SK-N-MC (cell line): ENCODE results near the gene KLF12.

ENCODE experiments used
- EZH2 ChIP-seq: fragments of 200-600 bp; sonication (generic); IDR thresholded peaks from one replicate; pipeline ENCODE4 v1.6.1; 2017; ENCODE audit warnings: antibody characterized with exemption
- POLR2AphosphoS5 ChIP-seq: IDR thresholded peaks from 2 replicates; pipeline ENCODE4 v1.6.1; 2012; ENCODE audit warnings: mild to moderate bottlenecking, low read depth, low read length, borderline replicate concordance

DNA sequence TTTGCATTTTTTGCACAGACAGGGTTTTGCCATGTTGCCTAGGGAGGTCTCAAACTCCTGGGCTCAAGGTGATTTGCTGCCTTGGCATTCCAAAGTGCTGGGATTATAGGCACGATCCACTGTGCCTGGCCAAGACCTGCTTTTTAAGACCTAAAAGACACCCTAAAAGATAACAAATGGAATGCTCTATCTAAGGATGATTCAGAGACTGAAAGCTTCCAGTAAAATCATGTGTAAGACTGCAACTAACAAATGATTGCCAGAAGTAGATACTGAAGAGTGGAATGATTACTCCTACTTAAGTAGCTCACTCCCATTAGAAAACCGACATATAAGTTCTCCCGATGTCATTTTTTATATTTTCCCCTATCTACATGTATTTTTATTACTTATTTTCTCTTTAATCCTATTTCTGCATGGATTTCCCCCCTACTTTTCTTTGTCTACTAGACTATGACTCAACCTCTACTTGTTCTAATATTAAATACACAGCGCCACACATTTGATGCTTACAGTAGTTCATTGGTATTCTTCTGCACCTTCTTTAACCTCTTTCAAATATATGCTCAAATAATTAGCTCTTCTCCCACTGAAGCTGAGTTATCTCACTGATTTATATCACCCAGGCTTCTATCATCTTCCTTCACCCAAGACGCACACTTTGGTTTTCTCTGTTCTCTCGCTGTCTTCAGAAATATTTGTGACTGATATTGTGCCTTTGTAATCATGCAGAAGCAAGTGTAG, 32.2 kb upstream of the KLF12 start:
- no peak for TF ChIP-seq POLR2AphosphoS5
- TF ChIP-seq EZH2: no peak
